ENCODE results near the gene KIF23.

DNA sequence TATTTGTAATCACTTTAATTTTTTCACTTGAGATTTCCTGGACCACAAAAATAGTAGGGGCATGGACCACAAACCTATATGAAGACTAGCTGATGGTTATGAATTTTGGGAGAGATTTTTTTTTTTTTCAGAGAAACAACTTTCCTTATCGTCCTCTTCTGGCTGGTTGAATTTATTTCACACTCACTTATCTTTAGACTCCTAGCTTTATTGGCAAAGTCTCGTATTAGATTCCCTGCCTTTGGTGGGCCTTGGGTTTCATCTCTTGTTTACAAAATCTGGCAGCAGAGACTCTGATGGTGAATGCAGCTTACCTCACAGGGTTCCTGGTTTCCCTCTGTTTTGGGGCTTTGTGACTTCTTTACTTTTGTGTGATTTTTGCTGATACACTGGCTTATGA lies 44.5 kb upstream of the KIF23 start:
- TF ChIP-seq, protein P1, sequence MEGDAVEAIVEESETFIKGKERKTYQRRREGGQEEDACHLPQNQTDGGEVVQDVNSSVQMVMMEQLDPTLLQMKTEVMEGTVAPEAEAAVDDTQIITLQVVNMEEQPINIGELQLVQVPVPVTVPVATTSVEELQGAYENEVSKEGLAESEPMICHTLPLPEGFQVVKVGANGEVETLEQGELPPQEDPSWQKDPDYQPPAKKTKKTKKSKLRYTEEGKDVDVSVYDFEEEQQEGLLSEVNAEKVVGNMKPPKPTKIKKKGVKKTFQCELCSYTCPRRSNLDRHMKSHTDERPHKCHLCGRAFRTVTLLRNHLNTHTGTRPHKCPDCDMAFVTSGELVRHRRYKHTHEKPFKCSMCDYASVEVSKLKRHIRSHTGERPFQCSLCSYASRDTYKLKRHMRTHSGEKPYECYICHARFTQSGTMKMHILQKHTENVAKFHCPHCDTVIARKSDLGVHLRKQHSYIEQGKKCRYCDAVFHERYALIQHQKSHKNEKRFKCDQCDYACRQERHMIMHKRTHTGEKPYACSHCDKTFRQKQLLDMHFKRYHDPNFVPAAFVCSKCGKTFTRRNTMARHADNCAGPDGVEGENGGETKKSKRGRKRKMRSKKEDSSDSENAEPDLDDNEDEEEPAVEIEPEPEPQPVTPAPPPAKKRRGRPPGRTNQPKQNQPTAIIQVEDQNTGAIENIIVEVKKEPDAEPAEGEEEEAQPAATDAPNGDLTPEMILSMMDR (IDR thresholded peaks at IDR 0.05), result no peak
- no peak for TF ChIP-seq POLR2AphosphoS5 (IDR thresholded peaks at IDR 0.05)
